ENCODE data around the gene OCIAD2.

DNA sequence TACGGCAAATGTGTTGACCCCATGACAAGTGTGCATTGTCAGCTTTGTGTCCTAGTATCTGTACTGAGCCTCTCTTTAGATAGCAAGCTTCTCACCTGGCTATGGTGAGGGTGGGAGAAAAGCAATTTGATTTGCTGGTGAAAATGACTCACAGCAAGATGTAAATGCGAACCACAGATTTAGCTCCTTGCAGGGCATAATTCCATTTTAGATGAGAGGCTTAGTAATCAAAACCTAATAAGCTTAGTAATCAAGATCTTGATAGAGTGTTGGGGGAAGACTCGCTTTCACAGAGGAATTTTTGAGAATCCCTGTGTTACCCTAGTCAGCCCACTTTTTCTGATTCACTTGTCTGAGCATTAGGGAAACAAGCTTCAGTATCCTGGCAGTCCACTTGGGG is 7.7 kb upstream of the OCIAD2 start:
- no peak for TF ChIP-seq CTCF (IDR thresholded peaks at IDR 0.05)
- TF ChIP-seq POLR2A (IDR thresholded peaks at IDR 0.05): no peak

Measured in adrenal gland (tissue), 5 donors.